Loucy (cell line): Measurements from ENCODE around the gene MBP.

Source experiments
- H2AFZ ChIP-seq: fragments of 200-600 bp; sonication (generic); 2 replicates; pipeline ENCODE4 v1.6.0; 2016; ENCODE audit warnings: antibody characterized with exemption, mild to moderate bottlenecking, low read length, moderate library complexity
- H3F3A ChIP-seq: fragments of 200-600 bp; 2 replicates; pipeline ENCODE4 v1.6.0; 2016; ENCODE audit warnings: antibody characterized with exemption, low read depth, mild to moderate bottlenecking
- H3K27me3 ChIP-seq: fragments of 200-600 bp; sonication (generic); 2 replicates; pipeline ENCODE4 v1.6.1; 2014; ENCODE audit warnings: low read length, mild to moderate bottlenecking; ENCODE audit not compliant: insufficient read depth, poor library complexity, severe bottlenecking
- H3K36me3 ChIP-seq: fragments of 200-600 bp; sonication (generic); 2 replicates; pipeline ENCODE4 v1.6.1; 2016; ENCODE audit warnings: low read length; ENCODE audit not compliant: insufficient read depth
- H3K4me1 ChIP-seq: fragments of 200-600 bp; sonication (generic); 2 replicates; pipeline ENCODE4 v1.5.1; 2014; ENCODE audit warnings: low read length, mild to moderate bottlenecking; ENCODE audit not compliant: insufficient read depth, poor library complexity, severe bottlenecking
- H3K4me2 ChIP-seq: fragments of 200-600 bp; sonication (generic); 2 replicates; pipeline ENCODE4 v1.6.0; 2014; ENCODE audit warnings: antibody characterized with exemption, low read length, low read depth, mild to moderate bottlenecking; ENCODE audit not compliant: poor library complexity, severe bottlenecking
- H3K4me3 ChIP-seq: fragments of 200-600 bp; sonication (generic); 2 replicates; pipeline ENCODE4 v1.5.1; 2014; ENCODE audit warnings: low read length, mild to moderate bottlenecking, mixed read lengths; ENCODE audit not compliant: poor library complexity, severe bottlenecking
- H3K79me2 ChIP-seq: fragments of 200-600 bp; sonication (generic); 2 replicates; pipeline ENCODE4 v1.6.1; 2014; ENCODE audit warnings: low read length; ENCODE audit not compliant: insufficient read depth
- H3K9ac ChIP-seq: fragments of 200-600 bp; sonication (generic); 2 replicates; pipeline ENCODE4 v1.6.0; 2014; ENCODE audit warnings: mild to moderate bottlenecking, low read depth, low read length, moderate library complexity; ENCODE audit not compliant: poor library complexity, severe bottlenecking
- H3K9me2 ChIP-seq: fragments of 200-600 bp; sonication (generic); replicated peaks from 2 replicates; pipeline ENCODE4 v1.6.1; 2016; ENCODE audit warnings: low read depth, low read length, mixed read lengths
- H3K9me3 ChIP-seq: fragments of 200-600 bp; sonication (generic); 2 replicates; pipeline ENCODE4 v1.6.1; 2014; ENCODE audit warnings: mild to moderate bottlenecking, antibody characterized with exemption, low read length, low read depth; ENCODE audit not compliant: insufficient read depth
- H4K20me1 ChIP-seq: fragments of 200-600 bp; sonication (generic); 2 replicates; pipeline ENCODE4 v1.6.0; 2014; ENCODE audit warnings: antibody characterized with exemption, low read length, mild to moderate bottlenecking; ENCODE audit not compliant: insufficient read depth, poor library complexity, severe bottlenecking
- EZH2phosphoT487 ChIP-seq: fragments of 200-600 bp; IDR thresholded peaks from 2 replicates; pipeline ENCODE4 v1.6.1; 2018; ENCODE audit warnings: antibody characterized with exemption, mild to moderate bottlenecking, moderate library complexity, borderline replicate concordance
- TF ChIP-seq, protein P1 (sequence below): fragments of 200-600 bp; sonication (generic); conservative IDR thresholded peaks from 2 replicates; pipeline ENCODE4 v1.5.1; 2014; ENCODE audit warnings: mild to moderate bottlenecking, antibody characterized with exemption, low read length

The MBP gene

DNA sequence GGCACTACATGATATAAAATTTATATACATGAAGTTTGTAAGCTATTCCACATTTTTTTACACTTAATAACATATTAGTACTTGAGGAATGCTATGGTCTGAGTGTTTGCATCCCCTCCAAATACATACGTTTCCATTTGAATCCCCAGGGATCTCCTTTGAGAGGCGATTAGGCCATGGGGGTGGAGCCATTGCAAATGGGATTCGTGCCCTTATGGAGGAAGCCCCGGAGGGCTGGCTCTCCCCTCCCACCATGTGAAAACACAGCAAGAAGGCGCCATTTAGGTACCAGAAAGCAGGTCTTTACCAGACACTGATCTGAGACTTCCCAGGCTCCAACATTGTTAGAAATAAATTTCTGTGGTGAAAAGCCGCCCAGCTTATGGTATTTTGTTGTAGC is 20.8 kb upstream of the MBP start:
- TF ChIP-seq, protein P1, sequence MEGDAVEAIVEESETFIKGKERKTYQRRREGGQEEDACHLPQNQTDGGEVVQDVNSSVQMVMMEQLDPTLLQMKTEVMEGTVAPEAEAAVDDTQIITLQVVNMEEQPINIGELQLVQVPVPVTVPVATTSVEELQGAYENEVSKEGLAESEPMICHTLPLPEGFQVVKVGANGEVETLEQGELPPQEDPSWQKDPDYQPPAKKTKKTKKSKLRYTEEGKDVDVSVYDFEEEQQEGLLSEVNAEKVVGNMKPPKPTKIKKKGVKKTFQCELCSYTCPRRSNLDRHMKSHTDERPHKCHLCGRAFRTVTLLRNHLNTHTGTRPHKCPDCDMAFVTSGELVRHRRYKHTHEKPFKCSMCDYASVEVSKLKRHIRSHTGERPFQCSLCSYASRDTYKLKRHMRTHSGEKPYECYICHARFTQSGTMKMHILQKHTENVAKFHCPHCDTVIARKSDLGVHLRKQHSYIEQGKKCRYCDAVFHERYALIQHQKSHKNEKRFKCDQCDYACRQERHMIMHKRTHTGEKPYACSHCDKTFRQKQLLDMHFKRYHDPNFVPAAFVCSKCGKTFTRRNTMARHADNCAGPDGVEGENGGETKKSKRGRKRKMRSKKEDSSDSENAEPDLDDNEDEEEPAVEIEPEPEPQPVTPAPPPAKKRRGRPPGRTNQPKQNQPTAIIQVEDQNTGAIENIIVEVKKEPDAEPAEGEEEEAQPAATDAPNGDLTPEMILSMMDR: no peak
- no peak for TF ChIP-seq EZH2phosphoT487
- H3K4me1 ChIP-seq: peaks cover 12% of the 10 kb centered on the region
- no peak overlapping the region for H3K4me3 ChIP-seq
- H3K9me2 ChIP-seq: no peaks in the 10 kb centered on the region
- no peak overlapping the region for H3K9ac ChIP-seq
- H3K9me3 ChIP-seq: no peaks in the 10 kb centered on the region
- no peak overlapping the region for H2AFZ ChIP-seq
- no peaks in the 10 kb centered on the region for H3K27me3 ChIP-seq
- H3K79me2 ChIP-seq: no peaks in the 10 kb centered on the region
- H3K4me2 ChIP-seq: no peak overlapping the region
- H4K20me1 ChIP-seq: no peaks in the 10 kb centered on the region
- H3F3A ChIP-seq: no peaks in the 10 kb centered on the region
- no peaks in the 10 kb centered on the region for H3K36me3 ChIP-seq

DNA sequence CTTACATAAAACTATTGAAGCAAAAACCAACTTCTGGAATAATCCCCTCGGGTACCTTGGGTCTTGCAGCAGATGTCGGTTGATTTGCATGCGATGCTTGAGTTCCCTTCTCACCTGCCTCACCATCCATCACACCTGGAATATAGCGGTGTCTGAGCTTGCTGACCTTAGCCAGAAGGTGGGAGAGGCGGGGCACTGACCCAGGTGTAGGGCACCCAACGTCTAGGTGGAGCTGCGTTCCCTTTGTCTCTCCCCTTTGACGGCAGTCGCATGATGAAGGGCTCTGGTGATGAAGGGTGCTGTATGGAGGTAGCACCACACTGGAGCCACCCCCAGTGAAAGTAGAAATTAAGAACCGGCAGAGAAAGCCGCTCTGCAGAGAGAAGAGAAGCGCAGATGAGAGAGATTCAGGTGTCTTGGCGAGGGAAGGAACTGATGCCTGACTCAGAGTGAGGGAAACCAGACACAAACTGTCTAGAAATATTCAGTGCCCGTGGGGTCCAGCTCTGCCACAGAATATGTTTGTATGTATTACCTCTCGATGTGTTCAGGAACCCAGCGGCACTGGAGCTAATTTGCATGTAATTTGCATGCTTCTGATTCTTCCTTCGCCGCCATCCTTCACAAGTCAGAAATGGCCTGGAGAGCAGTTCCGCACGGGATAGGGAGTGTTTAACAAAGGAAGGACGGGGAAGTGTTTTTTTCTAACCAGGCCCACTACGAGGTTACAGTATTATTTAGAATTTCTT is 19.4 kb upstream of the MBP start:
- no peaks in the 10 kb centered on the region for H4K20me1 ChIP-seq
- no peak overlapping the region for H3K4me2 ChIP-seq
- no peaks in the 10 kb centered on the region for H3F3A ChIP-seq
- no peaks in the 10 kb centered on the region for H3K79me2 ChIP-seq
- no peaks in the 10 kb centered on the region for H3K36me3 ChIP-seq
- no peaks in the 10 kb centered on the region for H3K9me3 ChIP-seq
- no peak overlapping the region for H2AFZ ChIP-seq
- peaks cover 8% of the 10 kb centered on the region for H3K4me1 ChIP-seq
- TF ChIP-seq, protein P1: no peak
- TF ChIP-seq EZH2phosphoT487: no peak
- no peaks in the 10 kb centered on the region for H3K9me2 ChIP-seq
- no peak overlapping the region for H3K9ac ChIP-seq
- H3K27me3 ChIP-seq: no peaks in the 10 kb centered on the region
- H3K4me3 ChIP-seq: no peak overlapping the region

DNA sequence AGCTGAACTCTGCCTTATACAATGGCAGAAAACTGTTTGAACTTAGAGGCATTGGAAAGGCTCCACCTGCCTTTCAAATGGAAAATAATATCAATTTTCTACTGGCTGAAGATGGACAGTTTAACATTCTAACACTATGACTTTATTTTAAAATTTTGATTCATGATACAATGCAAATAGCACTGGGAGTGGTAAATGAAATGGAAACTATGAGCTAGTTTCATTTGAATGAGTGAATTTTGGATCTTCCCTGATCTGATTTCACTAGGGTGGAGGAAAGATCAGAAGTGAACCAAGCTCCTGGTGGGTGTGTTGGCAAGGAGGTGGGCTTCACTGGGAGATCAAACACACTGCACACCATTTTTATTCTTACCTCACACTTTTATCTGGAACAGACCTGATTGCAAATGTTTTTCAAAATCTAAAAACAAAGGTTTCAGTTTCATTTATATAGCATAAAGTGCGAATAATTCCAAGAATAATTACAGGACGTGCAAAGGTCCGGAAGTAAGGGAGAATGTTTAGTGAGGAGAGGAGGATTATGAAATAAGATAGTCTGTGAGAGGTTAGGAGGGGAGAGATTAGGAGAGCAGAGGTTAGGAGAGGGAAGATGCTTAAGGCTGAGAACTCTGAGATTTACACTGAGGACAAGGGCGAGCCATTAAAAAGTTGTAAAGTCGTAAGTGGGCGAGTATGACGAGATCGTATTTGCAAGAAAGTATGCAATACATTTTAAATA is 18.6 kb upstream of the MBP start:
- H3K9ac ChIP-seq: no peak overlapping the region
- TF ChIP-seq, protein P1: no peak
- TF ChIP-seq EZH2phosphoT487: no peak
- 0 out of 2 replicates have a peak overlapping the region, but pooled peaks have one; percentile 1 for H2AFZ ChIP-seq
- no peaks in the 10 kb centered on the region for H3K79me2 ChIP-seq
- no peaks in the 10 kb centered on the region for H4K20me1 ChIP-seq
- H3K4me2 ChIP-seq: no peak overlapping the region
- H3K4me3 ChIP-seq: no peak overlapping the region
- H3K27me3 ChIP-seq: no peaks in the 10 kb centered on the region
- H3K9me3 ChIP-seq: no peaks in the 10 kb centered on the region
- no peaks in the 10 kb centered on the region for H3K36me3 ChIP-seq
- H3K9me2 ChIP-seq: no peaks in the 10 kb centered on the region
- peaks cover 14% of the 10 kb centered on the region for H3K4me1 ChIP-seq
- no peaks in the 10 kb centered on the region for H3F3A ChIP-seq
